Vagina (tissue), 2 donors: ENCODE measurements around the gene CENPM.
A peak's percentile ranks its signal among the peaks of the same experiment; 100 is the strongest.

Source experiments
- CTCF ChIP-seq, 3 experiments: fragments of 450-650 bp in 2 of 3; fragments of 200-600 bp in 1 of 3; sonication (generic) in 1 of 3; IDR thresholded peaks; one replicate each; pipeline ENCODE4 v1.5.1; 2017 to 2019; ENCODE audit warnings: antibody characterized with exemption in 3 of 3, mild to moderate bottlenecking in 2 of 3, moderate library complexity in 2 of 3
- POLR2A ChIP-seq, 2 donors: fragments of 450-650 bp; IDR thresholded peaks; one replicate each; pipeline ENCODE4 v1.6.1; 2017; ENCODE audit warnings: antibody characterized with exemption in 2 of 2, mild to moderate bottlenecking in 2 of 2, moderate library complexity in 2 of 2
- POLR2AphosphoS5 ChIP-seq, 2 donors: sonication (generic); formaldehyde crosslinking; IDR thresholded peaks; one replicate each; pipeline ENCODE4 v1.9.0; 2017; ENCODE audit warnings: antibody characterized with exemption in 2 of 2, mild to moderate bottlenecking in 2 of 2, low read depth in 1 of 2; ENCODE audit not compliant: insufficient read depth in 1 of 2

GRCh38 chr22:41925783-41926460 lies 21.0 kb downstream of the CENPM start:
- TF ChIP-seq CTCF (IDR thresholded peaks at IDR 0.05) (peak in 1 of 3 experiments; percentile 36), POLR2A (IDR thresholded peaks at IDR 0.05) (no peak), POLR2AphosphoS5 (IDR thresholded peaks at IDR 0.05; ENCODE audit: insufficient read depth in 1 of 2, low read depth in 1 of 2) (no peak)
